ENCODE data around the gene YWHAE.

YWHAE gene

GRCh38 chr17:1376061-1376460 lies 24.0 kb downstream of the YWHAE start:
- DNase-seq (ENCODE audit: insufficient read length, low spot score), result no peak

GRCh38 chr17:1375615-1376014 lies 24.4 kb downstream of the YWHAE start:
- TF ChIP-seq POU2F2 (IDR thresholded peaks at IDR 0.05; ENCODE audit: low read depth, low read length) (no peak), TAF1 (IDR thresholded peaks at IDR 0.05; ENCODE audit: low read depth, low read length) (no peak), PAX5 (IDR thresholded peaks at IDR 0.05; ENCODE audit: insufficient read depth, low read length, severe bottlenecking) (no peak), SPI1 (IDR thresholded peaks at IDR 0.05; ENCODE audit: low read depth, low read length) (no peak), POLR2A (IDR thresholded peaks at IDR 0.05; ENCODE audit: low read depth, low read length) (no peak), POLR2AphosphoS5 (IDR thresholded peaks at IDR 0.05; ENCODE audit: low read depth, low read length) (no peak)
- DNase-seq (ENCODE audit: insufficient read length, low spot score) (no peak), FAIRE-seq (peak; percentile 56)

More at GRCh38 chr17:1376061-1376460, 24.0 kb downstream of the YWHAE start:
- FAIRE-seq, result no peak
- no peak for TF ChIP-seq TAF1 (IDR thresholded peaks at IDR 0.05; ENCODE audit: low read depth, low read length)
- TF ChIP-seq POLR2AphosphoS5 (IDR thresholded peaks at IDR 0.05; ENCODE audit: low read depth, low read length), result no peak
- no peak for TF ChIP-seq POLR2A (IDR thresholded peaks at IDR 0.05; ENCODE audit: low read depth, low read length)
- no peak for TF ChIP-seq POU2F2 (IDR thresholded peaks at IDR 0.05; ENCODE audit: low read depth, low read length)
- TF ChIP-seq PAX5 (IDR thresholded peaks at IDR 0.05; ENCODE audit: insufficient read depth, low read length, severe bottlenecking), result no peak
- TF ChIP-seq SPI1 (IDR thresholded peaks at IDR 0.05; ENCODE audit: low read depth, low read length), result no peak

DNA sequence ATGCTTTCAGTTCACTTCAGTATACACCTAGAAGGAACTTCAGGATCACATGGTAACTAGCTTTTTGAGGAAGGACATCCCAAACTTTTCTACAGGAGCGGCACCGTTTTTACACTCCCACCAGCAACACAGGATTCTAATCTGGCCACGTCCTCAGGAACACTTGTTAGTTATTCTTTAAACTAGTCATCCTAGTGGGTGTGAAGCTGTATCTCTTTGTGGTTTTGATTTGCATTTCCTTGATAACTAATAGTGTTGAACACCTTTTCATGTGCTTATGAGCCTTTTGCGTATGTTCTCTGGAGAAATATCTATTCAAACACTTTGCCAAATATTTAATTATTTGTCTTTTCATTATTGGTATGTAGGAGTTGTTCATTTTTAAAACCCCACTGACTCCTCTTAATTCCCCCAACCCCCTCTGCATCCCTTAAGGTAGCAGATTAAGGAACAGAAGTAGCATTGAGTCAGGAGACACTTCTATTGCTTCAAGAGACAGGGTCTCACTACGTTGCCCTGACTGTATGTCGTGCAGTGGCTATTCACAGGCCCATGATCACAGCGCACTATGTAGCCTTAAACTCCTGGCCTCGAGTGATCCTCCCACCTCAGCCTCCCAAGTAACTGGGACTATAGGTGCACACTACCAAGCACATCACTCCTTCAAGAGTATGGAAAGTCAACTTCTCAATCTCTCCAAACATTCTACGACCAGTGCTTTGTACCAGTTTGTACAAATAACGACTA lies 25.4 kb downstream of the YWHAE start:
- FAIRE-seq (peak; percentile 69), DNase-seq (ENCODE audit: insufficient read length, low spot score) (no peak)
- TF ChIP-seq POU2F2 (IDR thresholded peaks at IDR 0.05; ENCODE audit: low read depth, low read length) (no peak), TAF1 (IDR thresholded peaks at IDR 0.05; ENCODE audit: low read depth, low read length) (no peak), POLR2AphosphoS5 (IDR thresholded peaks at IDR 0.05; ENCODE audit: low read depth, low read length) (no peak), SPI1 (IDR thresholded peaks at IDR 0.05; ENCODE audit: low read depth, low read length) (no peak), PAX5 (IDR thresholded peaks at IDR 0.05; ENCODE audit: insufficient read depth, low read length, severe bottlenecking) (no peak), POLR2A (IDR thresholded peaks at IDR 0.05; ENCODE audit: low read depth, low read length) (no peak)

GRCh38 chr17:1373707-1374237 lies 26.2 kb downstream of the YWHAE start:
- TF ChIP-seq POLR2A (IDR thresholded peaks at IDR 0.05; ENCODE audit: low read depth, low read length) (no peak; the same call in 1 of the 2 replicates), TAF1 (IDR thresholded peaks at IDR 0.05; ENCODE audit: low read depth, low read length) (no peak), PAX5 (IDR thresholded peaks at IDR 0.05; ENCODE audit: insufficient read depth, low read length, severe bottlenecking) (no peak), POU2F2 (IDR thresholded peaks at IDR 0.05; ENCODE audit: low read depth, low read length) (no peak), POLR2AphosphoS5 (IDR thresholded peaks at IDR 0.05; ENCODE audit: low read depth, low read length) (no peak), SPI1 (IDR thresholded peaks at IDR 0.05; ENCODE audit: low read depth, low read length) (no peak)
- DNase-seq (ENCODE audit: insufficient read length, low spot score) (no peak), FAIRE-seq (no peak)

DNA sequence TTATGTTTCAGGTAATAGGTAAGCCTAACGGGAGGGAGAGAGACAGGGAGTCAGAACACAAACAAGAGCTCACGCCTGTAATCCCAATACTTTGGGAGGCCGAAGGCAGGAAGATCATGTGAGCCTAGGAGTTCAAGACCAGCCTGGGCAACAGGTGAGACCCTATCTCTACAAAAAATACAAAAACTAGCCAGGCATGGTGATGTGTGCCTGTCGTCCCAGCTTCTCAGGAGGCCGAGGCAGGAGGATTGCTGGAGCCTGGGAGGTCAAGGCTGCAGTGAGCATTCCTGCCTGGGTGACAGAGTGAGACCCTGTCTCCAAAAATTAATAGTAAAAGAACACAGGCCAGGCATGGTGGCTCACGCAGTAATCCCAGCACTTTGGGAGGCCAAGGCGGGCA lies 27.4 kb downstream of the YWHAE start:
- FAIRE-seq, result no peak
- no peak for DNase-seq (ENCODE audit: insufficient read length, low spot score)
- TF ChIP-seq PAX5 (IDR thresholded peaks at IDR 0.05; ENCODE audit: insufficient read depth, low read length, severe bottlenecking), result no peak
- TF ChIP-seq SPI1 (IDR thresholded peaks at IDR 0.05; ENCODE audit: low read depth, low read length), result no peak
- no peak for TF ChIP-seq POU2F2 (IDR thresholded peaks at IDR 0.05; ENCODE audit: low read depth, low read length)
- no peak for TF ChIP-seq POLR2A (IDR thresholded peaks at IDR 0.05; ENCODE audit: low read depth, low read length)
- no peak for TF ChIP-seq POLR2AphosphoS5 (IDR thresholded peaks at IDR 0.05; ENCODE audit: low read depth, low read length)
- no peak for TF ChIP-seq TAF1 (IDR thresholded peaks at IDR 0.05; ENCODE audit: low read depth, low read length)

- TF ChIP-seq SPI1 (IDR thresholded peaks at IDR 0.05; ENCODE audit: low read depth, low read length), result no peak
- no peak for TF ChIP-seq POLR2AphosphoS5 (IDR thresholded peaks at IDR 0.05; ENCODE audit: low read depth, low read length)
- no peak for TF ChIP-seq PAX5 (IDR thresholded peaks at IDR 0.05; ENCODE audit: insufficient read depth, low read length, severe bottlenecking)
- no peak for TF ChIP-seq POU2F2 (IDR thresholded peaks at IDR 0.05; ENCODE audit: low read depth, low read length)
- TF ChIP-seq POLR2A (IDR thresholded peaks at IDR 0.05; ENCODE audit: low read depth, low read length), result no peak
- TF ChIP-seq TAF1 (IDR thresholded peaks at IDR 0.05; ENCODE audit: low read depth, low read length), result no peak
- FAIRE-seq, result no peak
- no peak for DNase-seq (ENCODE audit: insufficient read length, low spot score)
These were observed 28.0 kb downstream of the YWHAE start for GRCh38 chr17:1371893-1372590.

GRCh38 chr17:1368588-1368987 lies 31.4 kb downstream of the YWHAE start:
- no peak for TF ChIP-seq SPI1 (IDR thresholded peaks at IDR 0.05; ENCODE audit: low read depth, low read length)
- DNase-seq (ENCODE audit: insufficient read length, low spot score), result no peak
- no peak for FAIRE-seq

DNA sequence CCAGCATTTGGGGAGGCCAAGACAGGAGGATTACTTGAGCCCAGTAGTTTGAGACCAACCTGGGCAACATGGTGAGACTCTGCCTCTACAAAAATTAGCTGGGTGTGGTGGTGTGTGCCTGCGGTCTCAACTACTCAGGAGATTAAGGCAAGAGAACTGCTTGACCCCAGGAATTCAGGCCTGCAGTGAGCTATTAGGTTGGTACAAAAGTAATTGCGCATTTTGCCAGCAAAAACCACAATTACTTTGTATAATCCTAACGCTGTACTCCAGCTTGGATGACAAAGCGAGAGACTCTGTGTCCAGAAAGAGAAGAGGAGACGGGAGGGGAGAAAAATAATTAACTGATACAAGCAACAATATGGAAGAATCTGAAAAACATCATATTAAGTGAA lies 32.7 kb downstream of the YWHAE start:
- FAIRE-seq, result no peak
- no peak for TF ChIP-seq TAF1 (IDR thresholded peaks at IDR 0.05; ENCODE audit: low read depth, low read length)
- no peak for TF ChIP-seq POU2F2 (IDR thresholded peaks at IDR 0.05; ENCODE audit: low read depth, low read length)
- no peak for TF ChIP-seq SPI1 (IDR thresholded peaks at IDR 0.05; ENCODE audit: low read depth, low read length)
- TF ChIP-seq PAX5 (IDR thresholded peaks at IDR 0.05; ENCODE audit: insufficient read depth, low read length, severe bottlenecking), result no peak
- no peak for TF ChIP-seq POLR2AphosphoS5 (IDR thresholded peaks at IDR 0.05; ENCODE audit: low read depth, low read length)
- TF ChIP-seq POLR2A (IDR thresholded peaks at IDR 0.05; ENCODE audit: low read depth, low read length), result no peak
- DNase-seq (ENCODE audit: insufficient read length, low spot score), result no peak

- no peak for FAIRE-seq
- TF ChIP-seq POLR2AphosphoS5 (IDR thresholded peaks at IDR 0.05; ENCODE audit: low read depth, low read length) (no peak), PAX5 (IDR thresholded peaks at IDR 0.05; ENCODE audit: insufficient read depth, low read length, severe bottlenecking) (no peak), POLR2A (IDR thresholded peaks at IDR 0.05; ENCODE audit: low read depth, low read length) (no peak), TAF1 (IDR thresholded peaks at IDR 0.05; ENCODE audit: low read depth, low read length) (no peak), SPI1 (IDR thresholded peaks at IDR 0.05; ENCODE audit: low read depth, low read length) (no peak), POU2F2 (IDR thresholded peaks at IDR 0.05; ENCODE audit: low read depth, low read length) (no peak)
- DNase-seq (ENCODE audit: insufficient read length, low spot score), result no peak
These were observed 33.8 kb downstream of the YWHAE start for GRCh38 chr17:1366234-1366633.

Data from GM12891 (cell line).